Measurements from ENCODE around the gene C14orf180. TPM values are rescaled to one million over a fixed set of nuclear protein-coding genes. Genes with fewer than 3 reads are reported as not detected.

Gene C14orf180
- total RNA-seq, 1 experiment from 2014 or later, result not detected

- H3K36me3 Mint-ChIP-seq, result no peaks in the 10 kb centered on the region
- ChIA-PET CTCF (no interaction called here), POLR2A (no interaction called here)
- no peaks in the 10 kb centered on the region for H3K9me3 Mint-ChIP-seq
- no peaks in the 10 kb centered on the region for H3K4me1 Mint-ChIP-seq
- no peak for DNase-seq (ENCODE audit: low spot score)
- H3K4me3 Mint-ChIP-seq, result no peak overlapping the region
- ATAC-seq, result no peak
- TF ChIP-seq ZNF416 (CRISPR knock-in tag; IDR thresholded peaks at IDR 0.05) (no peak), ZNF219 (CRISPR knock-in tag; IDR thresholded peaks at IDR 0.05; ENCODE audit: borderline replicate concordance) (no peak), ZNF263 (CRISPR knock-in tag; IDR thresholded peaks at IDR 0.05; ENCODE audit: low read depth) (no peak), STAT6 (CRISPR knock-in tag; conservative IDR thresholded peaks at IDR 0.05; ENCODE audit: low read depth) (no peak)
- TF ChIP-seq, protein P1, sequence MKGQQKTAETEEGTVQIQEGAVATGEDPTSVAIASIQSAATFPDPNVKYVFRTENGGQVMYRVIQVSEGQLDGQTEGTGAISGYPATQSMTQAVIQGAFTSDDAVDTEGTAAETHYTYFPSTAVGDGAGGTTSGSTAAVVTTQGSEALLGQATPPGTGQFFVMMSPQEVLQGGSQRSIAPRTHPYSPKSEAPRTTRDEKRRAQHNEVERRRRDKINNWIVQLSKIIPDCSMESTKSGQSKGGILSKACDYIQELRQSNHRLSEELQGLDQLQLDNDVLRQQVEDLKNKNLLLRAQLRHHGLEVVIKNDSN (CRISPR knock-in tag; IDR thresholded peaks at IDR 0.05), result no peak
- TF ChIP-seq, protein P2, sequence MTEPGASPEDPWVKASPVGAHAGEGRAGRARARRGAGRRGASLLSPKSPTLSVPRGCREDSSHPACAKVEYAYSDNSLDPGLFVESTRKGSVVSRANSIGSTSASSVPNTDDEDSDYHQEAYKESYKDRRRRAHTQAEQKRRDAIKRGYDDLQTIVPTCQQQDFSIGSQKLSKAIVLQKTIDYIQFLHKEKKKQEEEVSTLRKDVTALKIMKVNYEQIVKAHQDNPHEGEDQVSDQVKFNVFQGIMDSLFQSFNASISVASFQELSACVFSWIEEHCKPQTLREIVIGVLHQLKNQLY (CRISPR knock-in tag; IDR thresholded peaks at IDR 0.05), result no peak
- no peaks in the 10 kb centered on the region for H3K27me3 Mint-ChIP-seq (ENCODE audit: low read depth)
- H3K27ac Mint-ChIP-seq, result no peak overlapping the region
Observed at GRCh38 chr14:104585966-104586697, 6.6 kb downstream of the C14orf180 start.

- no peaks in the 10 kb centered on the region for H3K27me3 Mint-ChIP-seq (ENCODE audit: low read depth)
- H3K4me1 Mint-ChIP-seq, result no peaks in the 10 kb centered on the region
- ATAC-seq (no peak), DNase-seq (ENCODE audit: low spot score) (no peak)
- H3K27ac Mint-ChIP-seq, result no peak overlapping the region
- no peaks in the 10 kb centered on the region for H3K9me3 Mint-ChIP-seq
- no peak overlapping the region for H3K4me3 Mint-ChIP-seq
- no peaks in the 10 kb centered on the region for H3K36me3 Mint-ChIP-seq
- CTCF ChIA-PET, result interaction anchor here (0.8 to 2.3 kb wide), 2 partner anchors 23 to 144 kb away, joined by 3 to 6 read pairs; no protein-coding TSS in a partner anchor
- POLR2A ChIA-PET, result no interaction called here
- TF ChIP-seq RELA (CRISPR knock-in tag; IDR thresholded peaks at IDR 0.05; ENCODE audit: borderline replicate concordance) (no peak), ZBTB21 (CRISPR knock-in tag; IDR thresholded peaks at IDR 0.05; ENCODE audit: borderline replicate concordance) (no peak), STAT6 (CRISPR knock-in tag; conservative IDR thresholded peaks at IDR 0.05; ENCODE audit: low read depth) (no peak), ATF1 (CRISPR knock-in tag; IDR thresholded peaks at IDR 0.05) (no peak), NFATC4 (CRISPR knock-in tag; IDR thresholded peaks at IDR 0.05) (no peak), NFYB (CRISPR knock-in tag; conservative IDR thresholded peaks at IDR 0.05; ENCODE audit: low read depth) (no peak), KAT7 (CRISPR knock-in tag; IDR thresholded peaks at IDR 0.05; ENCODE audit: borderline replicate concordance) (no peak), IRF2 (CRISPR knock-in tag; IDR thresholded peaks at IDR 0.05; ENCODE audit: borderline replicate concordance, low read depth) (no peak)
- TF ChIP-seq, protein P3, sequence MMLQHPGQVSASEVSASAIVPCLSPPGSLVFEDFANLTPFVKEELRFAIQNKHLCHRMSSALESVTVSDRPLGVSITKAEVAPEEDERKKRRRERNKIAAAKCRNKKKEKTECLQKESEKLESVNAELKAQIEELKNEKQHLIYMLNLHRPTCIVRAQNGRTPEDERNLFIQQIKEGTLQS (CRISPR knock-in tag; conservative IDR thresholded peaks at IDR 0.05), result no peak
- TF ChIP-seq, protein P4, sequence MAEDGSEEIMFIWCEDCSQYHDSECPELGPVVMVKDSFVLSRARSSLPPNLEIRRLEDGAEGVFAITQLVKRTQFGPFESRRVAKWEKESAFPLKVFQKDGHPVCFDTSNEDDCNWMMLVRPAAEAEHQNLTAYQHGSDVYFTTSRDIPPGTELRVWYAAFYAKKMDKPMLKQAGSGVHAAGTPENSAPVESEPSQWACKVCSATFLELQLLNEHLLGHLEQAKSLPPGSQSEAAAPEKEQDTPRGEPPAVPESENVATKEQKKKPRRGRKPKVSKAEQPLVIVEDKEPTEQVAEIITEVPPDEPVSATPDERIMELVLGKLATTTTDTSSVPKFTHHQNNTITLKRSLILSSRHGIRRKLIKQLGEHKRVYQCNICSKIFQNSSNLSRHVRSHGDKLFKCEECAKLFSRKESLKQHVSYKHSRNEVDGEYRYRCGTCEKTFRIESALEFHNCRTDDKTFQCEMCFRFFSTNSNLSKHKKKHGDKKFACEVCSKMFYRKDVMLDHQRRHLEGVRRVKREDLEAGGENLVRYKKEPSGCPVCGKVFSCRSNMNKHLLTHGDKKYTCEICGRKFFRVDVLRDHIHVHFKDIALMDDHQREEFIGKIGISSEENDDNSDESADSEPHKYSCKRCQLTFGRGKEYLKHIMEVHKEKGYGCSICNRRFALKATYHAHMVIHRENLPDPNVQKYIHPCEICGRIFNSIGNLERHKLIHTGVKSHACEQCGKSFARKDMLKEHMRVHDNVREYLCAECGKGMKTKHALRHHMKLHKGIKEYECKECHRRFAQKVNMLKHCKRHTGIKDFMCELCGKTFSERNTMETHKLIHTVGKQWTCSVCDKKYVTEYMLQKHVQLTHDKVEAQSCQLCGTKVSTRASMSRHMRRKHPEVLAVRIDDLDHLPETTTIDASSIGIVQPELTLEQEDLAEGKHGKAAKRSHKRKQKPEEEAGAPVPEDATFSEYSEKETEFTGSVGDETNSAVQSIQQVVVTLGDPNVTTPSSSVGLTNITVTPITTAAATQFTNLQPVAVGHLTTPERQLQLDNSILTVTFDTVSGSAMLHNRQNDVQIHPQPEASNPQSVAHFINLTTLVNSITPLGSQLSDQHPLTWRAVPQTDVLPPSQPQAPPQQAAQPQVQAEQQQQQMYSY (CRISPR knock-in tag; IDR thresholded peaks at IDR 0.05), result no peak
- TF ChIP-seq, protein P5, sequence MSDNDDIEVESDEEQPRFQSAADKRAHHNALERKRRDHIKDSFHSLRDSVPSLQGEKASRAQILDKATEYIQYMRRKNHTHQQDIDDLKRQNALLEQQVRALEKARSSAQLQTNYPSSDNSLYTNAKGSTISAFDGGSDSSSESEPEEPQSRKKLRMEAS (CRISPR knock-in tag; IDR thresholded peaks at IDR 0.05), result no peak
- TF ChIP-seq, protein P6, sequence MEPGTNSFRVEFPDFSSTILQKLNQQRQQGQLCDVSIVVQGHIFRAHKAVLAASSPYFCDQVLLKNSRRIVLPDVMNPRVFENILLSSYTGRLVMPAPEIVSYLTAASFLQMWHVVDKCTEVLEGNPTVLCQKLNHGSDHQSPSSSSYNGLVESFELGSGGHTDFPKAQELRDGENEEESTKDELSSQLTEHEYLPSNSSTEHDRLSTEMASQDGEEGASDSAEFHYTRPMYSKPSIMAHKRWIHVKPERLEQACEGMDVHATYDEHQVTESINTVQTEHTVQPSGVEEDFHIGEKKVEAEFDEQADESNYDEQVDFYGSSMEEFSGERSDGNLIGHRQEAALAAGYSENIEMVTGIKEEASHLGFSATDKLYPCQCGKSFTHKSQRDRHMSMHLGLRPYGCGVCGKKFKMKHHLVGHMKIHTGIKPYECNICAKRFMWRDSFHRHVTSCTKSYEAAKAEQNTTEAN (CRISPR knock-in tag; IDR thresholded peaks at IDR 0.05), result no peak
- TF ChIP-seq, protein P1 (CRISPR knock-in tag; IDR thresholded peaks at IDR 0.05), result no peak
Observed at GRCh38 chr14:104586832-104587620, 7.5 kb downstream of the C14orf180 start.
